Stimulated activated CD8-positive, alpha-beta memory T cell treated with anti-CD3 and anti-CD28 coated beads, Interleukin-12 subunit alpha, Interleukin-12 subunit beta, amount 100 ng/mL, for 1 hour (primary cell): ENCODE results near the gene SCNM1.
A peak's percentile ranks its signal among the peaks of the same experiment; 100 is the strongest.
"Not testable (repeated sequence)": the region's sequence is repeated elsewhere in the genome, so short reads cannot be mapped to it uniquely, and the experiment has no call there.

Experiments
- DNase-seq: peaks from one replicate; pipeline ENCODE4 v3.0.0-alpha.2; 2020; ENCODE audit warnings: low read depth

Gene SCNM1

DNA sequence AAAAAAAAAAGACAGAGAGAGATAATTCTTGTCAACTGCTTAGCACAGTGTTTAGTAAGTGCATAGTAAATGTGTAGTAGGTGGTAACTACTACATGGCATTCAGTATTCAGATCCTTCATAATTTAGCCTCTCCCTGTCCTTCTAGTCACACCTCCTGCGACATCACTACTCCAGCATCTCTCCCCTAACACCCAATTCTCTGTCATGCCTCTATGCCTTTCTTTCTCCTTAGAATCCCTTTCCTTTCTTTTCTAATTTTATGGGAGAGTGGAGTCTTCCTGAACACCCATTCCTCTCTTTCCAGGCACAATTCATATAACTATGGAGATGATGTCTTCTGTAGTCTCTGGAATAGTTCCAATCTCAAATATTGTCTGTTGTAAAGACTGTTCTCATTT, 27.9 kb downstream of the SCNM1 start:
- no peak for DNase-seq

DNA sequence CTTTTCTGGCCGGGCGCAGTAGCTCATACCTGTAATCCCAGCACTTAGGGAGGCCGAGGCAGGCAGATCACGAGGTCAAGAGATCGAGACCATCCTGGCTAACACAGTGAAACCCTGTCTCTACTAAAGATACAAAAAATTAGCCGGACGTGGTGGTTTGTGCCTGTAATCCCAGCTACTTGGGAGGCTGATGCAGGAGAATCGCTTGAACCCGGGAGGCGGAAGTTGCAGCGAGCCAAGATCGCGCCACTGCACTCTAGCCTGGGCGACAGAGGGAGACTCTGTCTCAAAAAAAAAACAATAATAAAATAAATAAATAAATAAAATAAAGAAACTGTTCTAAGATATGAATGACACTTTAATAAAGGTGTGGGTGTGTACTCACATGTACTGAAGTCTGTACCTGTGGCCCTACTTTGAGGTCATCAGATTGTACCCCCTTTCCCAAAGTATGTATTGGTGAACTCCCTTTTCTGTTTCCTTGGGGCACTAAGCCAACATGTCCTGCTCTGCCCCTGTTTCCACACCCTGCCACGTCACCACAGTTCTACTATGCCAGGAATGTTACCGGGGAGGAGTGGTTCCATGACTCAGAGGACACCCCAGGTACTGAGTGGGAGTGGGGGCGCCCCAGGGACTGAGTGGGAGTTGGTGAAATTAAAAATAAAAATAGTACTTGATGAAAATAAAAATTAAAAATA, 29.1 kb downstream of the SCNM1 start:
- not testable (repeated sequence) for DNase-seq

DNA sequence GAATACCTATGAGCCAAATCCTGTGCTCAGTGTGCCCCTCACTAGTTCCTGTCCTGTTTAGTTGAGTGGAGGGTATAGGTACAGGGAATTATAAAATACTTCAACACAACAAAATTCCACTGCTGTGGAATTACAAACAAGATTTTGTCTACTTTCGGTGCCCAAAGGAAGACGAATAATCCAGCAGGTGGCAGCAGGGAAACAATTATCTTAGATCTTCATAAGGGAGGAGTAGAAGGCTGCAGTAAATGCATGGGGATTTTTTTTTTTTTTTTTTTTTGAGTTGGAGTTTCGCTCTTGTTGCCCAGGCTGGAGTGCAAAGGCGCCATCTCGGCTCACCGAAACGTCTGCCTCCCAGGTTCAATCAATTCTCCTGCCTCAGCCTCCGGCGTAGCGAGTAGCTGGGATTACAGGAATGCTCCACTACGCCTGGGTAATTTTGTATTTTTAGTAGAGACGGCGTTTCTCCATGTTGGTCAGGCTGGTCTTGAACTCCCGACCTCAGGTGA, 30.4 kb downstream of the SCNM1 start:
- no peak for DNase-seq

DNA sequence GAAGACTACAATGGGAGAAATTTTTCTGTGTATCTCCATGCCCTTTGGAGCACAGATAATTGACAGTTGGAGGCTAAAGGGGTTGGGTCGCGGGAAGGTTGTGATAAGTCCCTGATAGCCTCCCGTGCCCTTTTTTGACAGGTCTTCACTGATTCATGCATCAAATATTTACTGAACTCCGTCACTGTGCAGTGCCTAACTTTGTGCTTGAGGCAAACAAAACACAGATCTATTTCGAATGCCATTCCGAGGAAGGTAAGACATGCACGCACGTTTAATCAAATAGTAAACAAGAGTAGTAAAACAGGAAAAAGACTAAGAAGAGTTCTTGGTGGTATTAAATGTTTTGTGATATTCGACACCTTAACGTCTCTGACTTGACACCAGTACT, 31.9 kb downstream of the SCNM1 start:
- no peak for DNase-seq

DNA sequence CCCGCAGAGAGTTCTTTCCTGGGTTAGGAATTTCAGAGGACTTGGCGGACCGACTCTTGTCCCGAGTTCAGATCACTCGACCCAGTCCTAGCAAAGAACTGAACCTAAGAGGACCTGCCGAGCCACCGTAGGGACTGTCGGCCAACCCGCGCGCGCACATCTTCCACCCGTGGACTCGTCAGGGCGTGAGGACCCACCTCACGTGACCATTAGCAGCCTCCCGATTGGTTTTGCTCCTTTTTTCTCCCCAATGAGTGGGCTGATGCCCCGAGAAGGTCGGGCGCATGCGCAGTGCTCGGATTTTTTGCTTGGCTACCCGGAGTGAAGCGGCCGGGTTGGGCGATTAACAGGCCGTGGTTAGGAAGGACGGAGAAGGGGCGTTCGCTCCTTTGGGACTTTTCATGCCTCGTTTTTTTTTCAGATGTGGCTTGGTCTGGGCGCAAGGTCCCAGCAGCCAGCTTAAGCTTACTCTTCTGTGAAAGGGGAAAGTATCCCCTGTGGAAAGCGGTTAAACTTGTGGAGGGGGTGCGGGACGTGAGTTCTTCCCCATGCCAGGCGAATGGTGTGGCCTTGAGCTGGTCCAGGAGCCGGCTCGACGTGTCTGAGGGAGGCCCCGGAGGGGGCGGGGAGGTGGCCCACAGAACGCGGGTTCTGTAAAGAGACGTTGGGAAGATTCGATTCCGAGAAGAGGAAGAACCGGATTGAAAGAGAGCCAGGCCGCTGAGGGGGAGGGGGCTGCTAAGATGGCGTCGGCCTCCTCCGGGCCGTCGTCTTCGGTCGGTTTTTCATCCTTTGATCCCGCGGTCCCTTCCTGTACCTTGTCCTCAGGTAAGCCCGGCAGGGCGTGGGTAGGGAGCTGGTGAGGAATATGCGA, 32.5 kb downstream of the SCNM1 start, which contains the start of gene PIP5K1A:
Gene PIP5K1A, plus strand, starts transcription at position 299 of the 874 bp plus-strand sequence. Its CDS starts 445 bp downstream, at position 744.
- peak; percentile 100 for DNase-seq

- no peak for DNase-seq
These were observed 34.1 kb downstream of the SCNM1 start for GRCh38 chr1:151199873-151200581.

DNA sequence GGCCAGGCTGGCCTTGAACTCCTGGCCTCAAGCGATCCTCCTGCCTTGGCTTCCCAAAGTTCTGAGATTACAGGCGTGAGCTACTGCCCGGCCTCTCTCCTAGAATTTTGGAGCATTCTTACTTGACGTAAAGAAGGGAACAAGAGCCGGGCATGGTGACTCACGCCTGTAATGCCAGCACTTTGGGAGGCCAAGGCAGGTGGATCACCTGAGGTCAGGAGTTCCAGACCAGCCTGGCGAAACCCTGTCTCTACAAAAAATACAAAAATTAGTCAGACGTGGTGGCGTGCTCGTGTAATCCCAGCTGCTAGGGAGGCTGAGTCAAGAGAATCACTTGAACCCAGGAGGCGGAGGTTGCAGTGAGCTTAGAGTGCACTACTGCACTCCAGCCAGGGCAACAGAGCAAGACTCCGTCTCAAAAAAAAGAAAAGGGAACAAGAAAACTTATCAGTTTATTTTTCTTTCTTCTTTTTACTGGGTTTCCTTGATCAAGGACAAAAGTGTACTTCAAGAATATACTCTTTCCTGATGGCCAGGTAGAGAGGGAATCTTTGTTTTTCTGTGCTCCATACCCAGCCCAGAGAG, 39.5 kb downstream of the SCNM1 start:
- DNase-seq: not testable (repeated sequence)

DNA sequence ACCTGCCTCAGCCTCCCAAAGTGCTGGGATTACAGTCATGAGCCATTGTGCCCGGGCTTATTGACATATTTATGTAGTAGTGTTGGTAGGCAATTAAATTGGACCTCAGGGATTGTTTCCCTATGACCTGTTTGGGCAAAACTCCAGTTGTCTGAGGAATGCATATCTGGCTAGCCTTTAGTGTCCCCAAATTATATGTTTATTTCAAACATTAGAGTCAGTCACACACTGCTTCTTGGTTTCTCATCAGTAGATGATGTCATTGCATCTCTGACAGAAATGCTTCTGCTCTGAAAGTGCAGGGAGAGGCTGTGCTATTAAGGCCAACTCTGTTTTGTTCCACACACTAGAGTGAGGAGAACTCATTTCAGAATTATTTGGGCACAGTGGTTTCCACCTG, 44.9 kb downstream of the SCNM1 start:
- no peak for DNase-seq

DNA sequence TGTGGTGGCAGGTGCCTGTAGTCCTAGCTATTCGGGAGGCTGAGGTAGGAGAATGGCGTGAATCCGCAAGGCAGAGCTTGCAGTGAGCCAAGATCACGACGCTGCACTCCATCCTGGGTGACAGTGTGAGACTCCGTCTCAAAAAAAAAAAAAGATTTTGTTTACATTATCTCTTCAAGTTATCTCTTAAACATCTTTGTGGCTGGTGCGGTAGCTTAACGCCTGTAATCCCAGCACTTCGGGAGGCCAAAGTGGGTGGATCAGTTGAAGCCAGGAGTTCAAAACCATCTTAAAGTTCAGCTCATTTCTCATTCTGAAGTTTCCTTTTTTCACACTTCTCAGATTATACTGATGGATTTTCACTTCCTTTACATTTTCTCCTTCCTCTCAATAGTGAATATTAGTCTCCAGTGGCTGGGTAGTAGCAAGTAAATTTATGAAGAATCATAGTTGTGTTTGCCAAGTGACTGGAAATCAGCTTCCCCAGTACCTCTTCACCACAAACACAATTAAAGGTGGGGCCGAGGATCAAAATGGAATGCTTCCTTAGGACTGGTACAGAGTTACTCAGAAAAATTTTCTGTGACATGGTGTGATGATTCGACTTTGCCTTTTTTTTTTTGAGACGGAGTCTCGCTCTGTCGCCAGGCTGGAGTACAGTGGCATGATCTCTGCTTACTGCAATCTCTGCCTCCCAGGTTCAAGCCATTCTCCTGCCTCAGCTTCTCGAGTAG, 46.2 kb downstream of the SCNM1 start:
- DNase-seq: no peak

- DNase-seq: no peak
These were observed 47.6 kb downstream of the SCNM1 start for GRCh38 chr1:151213560-151213959.
